Uterus (tissue), 4 donors: ENCODE results near the gene ZNF860. TPM values are rescaled to one million over a fixed set of nuclear protein-coding genes. Genes with fewer than 3 reads are reported as not detected.

ENCODE experiments used
- DNase-seq, 2 donors: peaks; one replicate each; pipeline ENCODE4 v3.0.0-alpha.2; 2019 to 2020
- H3K27ac ChIP-seq, 2 donors: fragments of 200-600 bp; sonication (generic); 1 replicate in 1 of 2; 2 replicates in 1 of 2; pipeline ENCODE4 v1.5.1; 2016 to 2018
- H3K27me3 ChIP-seq, 2 donors: fragments of 200-600 bp; sonication (generic); one replicate each; pipeline ENCODE4 v1.5.1; 2018 to 2019; ENCODE audit warnings: control low read depth in 1 of 2
- H3K36me3 ChIP-seq, 2 donors: fragments of 200-600 bp; sonication (generic); one replicate each; pipeline ENCODE4 v1.5.1; 2019; ENCODE audit warnings: control low read depth in 1 of 2
- H3K4me1 ChIP-seq, 2 donors: fragments of 200-600 bp; sonication (generic); one replicate each; pipeline ENCODE4 v1.5.1; 2018 to 2019; ENCODE audit warnings: control low read depth in 1 of 2
- H3K4me3 ChIP-seq, 2 donors: fragments of 200-600 bp; sonication (generic); 1 replicate in 1 of 2; 2 replicates in 1 of 2; pipeline ENCODE4 v1.5.1; 2018 to 2019; ENCODE audit warnings: mild to moderate bottlenecking in 1 of 2
- H3K9me3 ChIP-seq, 2 donors: fragments of 200-600 bp; sonication (generic); one replicate each; pipeline ENCODE4 v1.5.1; 2019; ENCODE audit warnings: control low read depth in 1 of 2
- CTCF ChIP-seq, 4 experiments: fragments of 200-600 bp in 2 of 4; fragments of 450-650 bp in 2 of 4; sonication (generic) in 2 of 4; IDR thresholded peaks; one replicate each; pipeline ENCODE4 v1.5.1; 2016 to 2019; ENCODE audit warnings: antibody characterized with exemption in 4 of 4, mild to moderate bottlenecking in 2 of 4, moderate library complexity in 1 of 4
- POLR2A ChIP-seq, 2 donors: fragments of 450-650 bp; IDR thresholded peaks; one replicate each; pipeline ENCODE4 v1.6.1; 2016; ENCODE audit warnings: antibody characterized with exemption in 2 of 2, mild to moderate bottlenecking in 1 of 2, moderate library complexity in 1 of 2
- intact Hi-C: fragments of 100-400 bp; cut with DNase I; formaldehyde crosslinking; loops from one replicate; pipeline ENCODE4 v1.15.1; 2023; ENCODE audit warnings: low total_unique reads
- total RNA-seq, 4 donors: library from RNA; depleted of rRNA in 3 of 4; stranded (reverse); fragments of >200 nt in 3 of 4; gene quantifications; one replicate each; pipeline versions ENCODE4 v1.1.0 to v1.2.4, GENCODE V29; 2014 to 2023
- donor health status: DM: yes; HTN: yes; CAD: no.

Gene ZNF860
- total RNA-seq, 4 donors from 2014 or later: 0.26 to 2.8 (median 1.5) TPM

GRCh38 chr3:31974471-31974870 lies 7.1 kb upstream of the ZNF860 start:
- Histone ChIP-seq H3K27ac (no peak overlapping the region), H3K4me3 (no peak overlapping the region), H3K9me3 (no peaks in the 10 kb centered on the region), H3K36me3 (no peaks in the 10 kb centered on the region), H3K27me3 (no peaks in the 10 kb centered on the region), H3K4me1 (peaks cover 4% of the 10 kb centered on the region in 2 donors)
- TF ChIP-seq POLR2A (IDR thresholded peaks at IDR 0.05): no peak
- TF ChIP-seq CTCF (IDR thresholded peaks at IDR 0.05): no peak
- DNase-seq: no peak
- intact Hi-C loops: no loop called here

GRCh38 chr3:31974964-31975363 lies 6.6 kb upstream of the ZNF860 start:
- intact Hi-C loops: no loop called here
- Histone ChIP-seq H3K27ac (no peak overlapping the region), H3K27me3 (no peaks in the 10 kb centered on the region), H3K9me3 (no peaks in the 10 kb centered on the region), H3K4me1 (peaks cover 4% of the 10 kb centered on the region in 2 donors), H3K36me3 (no peaks in the 10 kb centered on the region), H3K4me3 (no peak overlapping the region)
- no peak for TF ChIP-seq POLR2A (IDR thresholded peaks at IDR 0.05)
- no peak for TF ChIP-seq CTCF (IDR thresholded peaks at IDR 0.05)
- DNase-seq: no peak

- TF ChIP-seq CTCF (IDR thresholded peaks at IDR 0.05) (no peak), POLR2A (IDR thresholded peaks at IDR 0.05) (no peak)
- Histone ChIP-seq H3K27ac (no peak overlapping the region), H3K9me3 (no peaks in the 10 kb centered on the region), H3K4me1 (peaks cover 4% of the 10 kb centered on the region in 2 donors), H3K4me3 (no peak overlapping the region), H3K27me3 (no peaks in the 10 kb centered on the region), H3K36me3 (no peaks in the 10 kb centered on the region)
- DNase-seq: no peak
- intact Hi-C loops: no loop called here
Measured at GRCh38 chr3:31976302-31976701, 5.2 kb upstream of the ZNF860 start.

- H3K9me3 ChIP-seq: no peaks in the 10 kb centered on the region
- no peak overlapping the region for H3K4me3 ChIP-seq
- H3K27me3 ChIP-seq: no peaks in the 10 kb centered on the region
- intact Hi-C loops: no loop called here
- no peak for DNase-seq
- no peak overlapping the region for H3K27ac ChIP-seq
- peaks cover 4% of the 10 kb centered on the region in 2 donors for H3K4me1 ChIP-seq
- H3K36me3 ChIP-seq: no peaks in the 10 kb centered on the region
- TF ChIP-seq CTCF (IDR thresholded peaks at IDR 0.05) (no peak), POLR2A (IDR thresholded peaks at IDR 0.05) (no peak)
Measured at GRCh38 chr3:31977736-31978135, 3.8 kb upstream of the ZNF860 start.

- intact Hi-C loops: no loop called here
- H3K4me3 ChIP-seq: no peak overlapping the region
- no peak for DNase-seq
- TF ChIP-seq POLR2A (IDR thresholded peaks at IDR 0.05) (no peak), CTCF (IDR thresholded peaks at IDR 0.05) (no peak)
- no peaks in the 10 kb centered on the region for H3K27me3 ChIP-seq
- no peak overlapping the region for H3K27ac ChIP-seq
- no peaks in the 10 kb centered on the region for H3K4me1 ChIP-seq
- no peaks in the 10 kb centered on the region for H3K9me3 ChIP-seq
- H3K36me3 ChIP-seq: no peaks in the 10 kb centered on the region
Measured at GRCh38 chr3:31978553-31978952, 3.0 kb upstream of the ZNF860 start.
